Measurements from ENCODE around the gene NHSL2. TPM values are rescaled to one million over a fixed set of nuclear protein-coding genes. Genes with fewer than 3 reads are reported as not detected.

The NHSL2 gene
- total and polyA plus RNA-seq, 2 of the 13 experiments (the other 11 are each of a cell fraction or from before 2014, with no cell fraction given) = not detected

- no peak for TF ChIP-seq NFATC3 (CRISPR knock-in tag; IDR thresholded peaks at IDR 0.05)
- TF ChIP-seq IKZF1 (IDR thresholded peaks at IDR 0.05) = no peak
- TF ChIP-seq LCORL (IDR thresholded peaks at IDR 0.05) = no peak
- no peak for TF ChIP-seq LCORL (CRISPR knock-in tag; IDR thresholded peaks at IDR 0.05)
- TF ChIP-seq ERF (CRISPR knock-in tag; IDR thresholded peaks at IDR 0.05) = no peak
- TF ChIP-seq REST (IDR thresholded peaks at IDR 0.05; ENCODE audit: borderline replicate concordance in 1 of 2, low read depth in 1 of 2, low read length in 2 of 2) = no peak
- TF ChIP-seq TMF1 (CRISPR knock-in tag; IDR thresholded peaks at IDR 0.05; ENCODE audit: low read depth) = no peak
- no peak for TF ChIP-seq ZNF576 (CRISPR knock-in tag; IDR thresholded peaks at IDR 0.05)
- no peak for TF ChIP-seq NCOR1 (IDR thresholded peaks at IDR 0.05; ENCODE audit: borderline replicate concordance, low read length)
- TF ChIP-seq ZFY (CRISPR knock-in tag; IDR thresholded peaks at IDR 0.05) = no peak
- H3K27me3 ChIP-seq (ENCODE audit: control insufficient read depth in 1 of 2, insufficient read depth in 2 of 2, low read length in 2 of 2) = no peaks in the 10 kb centered on the region
- no peaks in the 10 kb centered on the region for H4K20me1 ChIP-seq (ENCODE audit: insufficient read depth, low read length)
- H3K9me3 ChIP-seq (ENCODE audit: low read length) = no peaks in the 10 kb centered on the region
- no peak overlapping the region for H3K4me2 ChIP-seq (ENCODE audit: low read depth, low read length)
- no peak overlapping the region for H3K27ac ChIP-seq (ENCODE audit: extremely low read length, insufficient read depth, low read length)
- intact Hi-C loops (cut with micrococcal nuclease; ENCODE audit: unreplicated experiment) (no loop called here), in situ Hi-C loops (cut with HindIII; ENCODE audit: extremely low pct_ligation_motif_present, low pct_unique_long_range_greater_than_20kb) (no loop called here)
- FAIRE-seq (no peak), DNase-seq (ENCODE audit: low spot score) (no peak), ATAC-seq (no peak)
- BruUV-seq (replicated peaks) = no TSS peak
- H3K36me3 ChIP-seq (replicated peaks in 1 of 2; ENCODE audit: control insufficient read depth in 1 of 2, insufficient read depth in 2 of 2, low read length in 2 of 2) = no peaks in the 10 kb centered on the region
- WGBS (ENCODE audit: low lambda C conversion rate) = 19% methylated on average over 3 of the region's 9 CpGs
- H3K9ac ChIP-seq (ENCODE audit: insufficient read depth, low read depth, low read length) = no peak overlapping the region
- no peak overlapping the region for H2AFZ ChIP-seq (ENCODE audit: low read length)
- no peaks in the 10 kb centered on the region for H3K4me1 ChIP-seq (ENCODE audit: insufficient read depth, low read length)
- ChIA-PET CTCF (ENCODE audit: low intra/inter-chr PET ratio, low total read pairs) (no interaction called here), POLR2A (no interaction called here)
- no peaks in the 10 kb centered on the region for H3K79me2 ChIP-seq (ENCODE audit: insufficient read depth, low read length)
- no peak overlapping the region for H3K4me3 ChIP-seq (replicated peaks in 1 of 3; ENCODE audit: insufficient read depth in 1 of 3, low read depth in 2 of 3, low read length in 3 of 3)
Measured at GRCh38 chrX:72045552-72046277, 135.1 kb downstream of the NHSL2 start.

Measured in HepG2 (cell line).